HG03175 (cell line): ENCODE results near the gene GPR61.
A peak's percentile ranks its signal among the peaks of the same experiment; 100 is the strongest.

Source experiments
- ATAC-seq: cut with Tn5 transposase; IDR thresholded peaks from one replicate; pipeline ENCODE4 v1.9.1; 2021; ENCODE audit warnings: mild to moderate bottlenecking, moderate library complexity; ENCODE audit not compliant: unreplicated experiment

Gene GPR61

GRCh38 chr1:109539676-109540075, at the start of gene GPR61:
Gene GPR61, plus strand, starts transcription at chr1:109539872. Its CDS starts 3,151 bp downstream, at chr1:109543023.
- no peak for ATAC-seq

GRCh38 chr1:109490029-109490933, 49.4 kb upstream of the GPR61 start:
- ATAC-seq = no peak

- ATAC-seq = no peak
Observed at GRCh38 chr1:109490934-109491302, 48.8 kb upstream of the GPR61 start.

GRCh38 chr1:109491372-109491771, 48.3 kb upstream of the GPR61 start:
- no peak for ATAC-seq

GRCh38 chr1:109492779-109493178, 46.9 kb upstream of the GPR61 start:
- no peak for ATAC-seq

GRCh38 chr1:109493227-109493626, 46.4 kb upstream of the GPR61 start:
- no peak for ATAC-seq

- peak; percentile 87 for ATAC-seq
Observed at GRCh38 chr1:109493805-109494539, 45.7 kb upstream of the GPR61 start, which contains the start of gene CYB561D1. Gene CYB561D1, plus strand, starts transcription at chr1:109494094. Its CDS starts 46 bp downstream, at chr1:109494140.

- no peak for ATAC-seq
Observed at GRCh38 chr1:109495738-109496137, 43.9 kb upstream of the GPR61 start.

- no peak for ATAC-seq
Observed at GRCh38 chr1:109497449-109498160, 42.1 kb upstream of the GPR61 start.

GRCh38 chr1:109498161-109498801, 41.4 kb upstream of the GPR61 start:
- no peak for ATAC-seq

GRCh38 chr1:109499081-109499480, 40.6 kb upstream of the GPR61 start:
- ATAC-seq = no peak

GRCh38 chr1:109499661-109500536, 39.8 kb upstream of the GPR61 start:
- no peak for ATAC-seq

- ATAC-seq = no peak
Observed at GRCh38 chr1:109500941-109501381, 38.7 kb upstream of the GPR61 start.

- ATAC-seq = no peak
Observed at GRCh38 chr1:109501644-109502363, 37.9 kb upstream of the GPR61 start.

- ATAC-seq = no peak
Observed at GRCh38 chr1:109502364-109502851, 37.3 kb upstream of the GPR61 start.

- ATAC-seq = no peak
Observed at GRCh38 chr1:109503935-109504334, 35.7 kb upstream of the GPR61 start.

- no peak for ATAC-seq
Observed at GRCh38 chr1:109504974-109505373, 34.7 kb upstream of the GPR61 start.

GRCh38 chr1:109508001-109508872, 31.4 kb upstream of the GPR61 start:
- no peak for ATAC-seq
